Lung (tissue), 12 donors: ENCODE data around the gene CDK16. TPM values are rescaled to one million over a fixed set of nuclear protein-coding genes. Genes with fewer than 3 reads are reported as not detected.
"Not testable (repeated sequence)": the region's sequence is repeated elsewhere in the genome, so short reads cannot be mapped to it uniquely, and the experiment has no call there.

Source experiments
- ATAC-seq: fragments of 200-7000 bp; cut with Tn5 transposase; one replicate; pipeline ENCODE4 v1.9.1; 2020; ENCODE audit warnings: moderate number of reproducible peaks; ENCODE audit not compliant: insufficient read depth, low FRiP score
- DNase-seq, 3 donors: peaks; one replicate each; pipeline ENCODE4 v3.0.0-alpha.2; 2013 to 2017
- H3K27ac ChIP-seq, 2 donors: one replicate each; pipeline ENCODE4 v1.5.1; 2013; ENCODE audit warnings: mild to moderate bottlenecking in 2 of 2, moderate library complexity in 2 of 2, control low read depth in 1 of 2, inconsistent platforms in 1 of 2, low read depth in 1 of 2, low read length in 1 of 2
- H3K27me3 ChIP-seq, 3 donors: one replicate each; pipeline ENCODE4 v1.5.1; 2013; ENCODE audit warnings: low read length in 2 of 3; ENCODE audit not compliant: control insufficient read depth in 3 of 3, insufficient read depth in 3 of 3
- H3K36me3 ChIP-seq, 4 donors: one replicate each; pipeline ENCODE4 v1.5.1; 2013; ENCODE audit warnings: low read length in 4 of 4, mild to moderate bottlenecking in 1 of 4, moderate library complexity in 1 of 4; ENCODE audit not compliant: control insufficient read depth in 4 of 4, insufficient read depth in 4 of 4
- H3K4me1 ChIP-seq, 5 donors: one replicate each; pipeline ENCODE4 v1.5.1; 2013; ENCODE audit warnings: low read length in 5 of 5, mild to moderate bottlenecking in 2 of 5, moderate library complexity in 1 of 5; ENCODE audit not compliant: control insufficient read depth in 5 of 5, insufficient read depth in 5 of 5
- H3K4me3 ChIP-seq: one replicate; pipeline ENCODE4 v1.5.1; 2013; ENCODE audit warnings: mild to moderate bottlenecking, control low read depth, moderate library complexity
- H3K9ac ChIP-seq, 2 donors: one replicate each; pipeline ENCODE4 v1.5.1; 2013; ENCODE audit warnings: low read length in 2 of 2, control low read depth in 1 of 2; ENCODE audit not compliant: insufficient read depth in 1 of 2
- H3K9me3 ChIP-seq, 4 donors: one replicate each; pipeline ENCODE4 v1.5.1; 2013; ENCODE audit warnings: low read length in 3 of 4, mild to moderate bottlenecking in 1 of 4, moderate library complexity in 1 of 4; ENCODE audit not compliant: control insufficient read depth in 4 of 4, insufficient read depth in 3 of 4
- WGBS, 2 donors: extraction: QIAGEN DNeasy Blood & Tissue Kit; methylation state at CpG; one replicate each; pipeline ENCODE4 v1.1.7; 2013; 5-methylcytosine and 5-hydroxymethylcytosine counted together
- polyA plus RNA-seq, 2 donors: library from polyadenylated mRNA; stranded (reverse); fragments of 200-250 nt; gene quantifications; one replicate each; pipeline ENCODE4 v1.2.1, GENCODE V29; 2013
- total RNA-seq, 2 donors: library from RNA; depleted of rRNA in 1 of 2; stranded (reverse); fragments of >200 nt in 1 of 2; gene quantifications; one replicate each; pipeline ENCODE4 v1.2.1, GENCODE V29; 2014 to 2021
- TF ChIP-seq, protein P1 (sequence below): IDR thresholded peaks from 2 replicates; pipeline ENCODE4 v1.5.1; 2012; ENCODE audit warnings: mild to moderate bottlenecking; ENCODE audit errors: control extremely low read depth, extremely low read depth
- donor health status: control.
- donor health status: control.
- donor health status: Bipolar disorder and iron deficiency.
- donor health status: healthy.
- donor health status: DM: yes; HTN: yes; CAD: no.

CDK16 gene
- total and polyA plus RNA-seq, 4 donors: 50.1 to 93.5 (median 60.5) TPM

DNA sequence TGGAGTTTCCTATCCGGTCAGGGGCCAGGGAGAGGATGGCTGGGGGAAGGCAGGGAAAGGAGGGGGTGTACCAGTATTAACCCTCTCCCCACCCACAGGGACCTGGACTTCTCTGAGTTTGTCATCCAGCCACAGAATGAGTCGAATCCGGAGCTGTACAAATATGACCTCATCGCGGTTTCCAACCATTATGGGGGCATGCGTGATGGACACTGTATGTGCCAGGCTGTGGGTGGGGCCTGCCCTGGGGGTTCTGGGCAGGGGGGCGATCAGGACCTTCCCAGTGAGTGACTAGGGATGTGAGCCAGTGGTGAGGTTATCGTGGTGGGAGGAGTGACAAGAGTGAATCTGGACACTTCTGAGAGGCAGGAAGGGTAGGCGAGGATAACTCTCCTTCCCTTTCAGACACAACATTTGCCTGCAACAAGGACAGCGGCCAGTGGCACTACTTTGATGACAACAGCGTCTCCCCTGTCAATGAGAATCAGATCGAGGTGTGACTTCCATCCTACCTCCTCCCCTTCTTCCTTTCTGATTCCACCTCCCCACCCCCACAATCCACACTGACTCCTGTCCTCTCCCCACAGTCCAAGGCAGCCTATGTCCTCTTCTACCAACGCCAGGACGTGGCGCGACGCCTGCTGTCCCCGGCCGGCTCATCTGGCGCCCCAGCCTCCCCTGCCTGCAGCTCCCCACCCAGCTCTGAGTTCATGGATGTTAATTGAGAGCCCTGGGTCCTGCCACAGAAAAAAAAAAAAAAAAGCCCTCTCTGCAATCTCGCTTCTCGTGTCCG is 28.9 kb downstream of the CDK16 start:
- H3K36me3 ChIP-seq: peaks cover 2 to 21% (median 9%) of the 10 kb centered on the region in 4 donors
- H3K4me3 ChIP-seq: no peak overlapping the region
- peaks cover 0 to 2% (median 0%) of the 10 kb centered on the region in 4 donors for H3K9me3 ChIP-seq
- TF ChIP-seq, protein P1, sequence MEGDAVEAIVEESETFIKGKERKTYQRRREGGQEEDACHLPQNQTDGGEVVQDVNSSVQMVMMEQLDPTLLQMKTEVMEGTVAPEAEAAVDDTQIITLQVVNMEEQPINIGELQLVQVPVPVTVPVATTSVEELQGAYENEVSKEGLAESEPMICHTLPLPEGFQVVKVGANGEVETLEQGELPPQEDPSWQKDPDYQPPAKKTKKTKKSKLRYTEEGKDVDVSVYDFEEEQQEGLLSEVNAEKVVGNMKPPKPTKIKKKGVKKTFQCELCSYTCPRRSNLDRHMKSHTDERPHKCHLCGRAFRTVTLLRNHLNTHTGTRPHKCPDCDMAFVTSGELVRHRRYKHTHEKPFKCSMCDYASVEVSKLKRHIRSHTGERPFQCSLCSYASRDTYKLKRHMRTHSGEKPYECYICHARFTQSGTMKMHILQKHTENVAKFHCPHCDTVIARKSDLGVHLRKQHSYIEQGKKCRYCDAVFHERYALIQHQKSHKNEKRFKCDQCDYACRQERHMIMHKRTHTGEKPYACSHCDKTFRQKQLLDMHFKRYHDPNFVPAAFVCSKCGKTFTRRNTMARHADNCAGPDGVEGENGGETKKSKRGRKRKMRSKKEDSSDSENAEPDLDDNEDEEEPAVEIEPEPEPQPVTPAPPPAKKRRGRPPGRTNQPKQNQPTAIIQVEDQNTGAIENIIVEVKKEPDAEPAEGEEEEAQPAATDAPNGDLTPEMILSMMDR: no peak
- H3K4me1 ChIP-seq: no peaks in the 10 kb centered on the region
- peaks cover 0 to 25% (median 17%) of the 10 kb centered on the region in 3 donors for H3K27me3 ChIP-seq
- WGBS, 2 donors: 82 to 88% methylated on average over 23 of the region's 23 CpGs
- ATAC-seq: no peak
- no peak overlapping the region for H3K9ac ChIP-seq
- H3K27ac ChIP-seq: no peak overlapping the region
- no peak for DNase-seq

DNA sequence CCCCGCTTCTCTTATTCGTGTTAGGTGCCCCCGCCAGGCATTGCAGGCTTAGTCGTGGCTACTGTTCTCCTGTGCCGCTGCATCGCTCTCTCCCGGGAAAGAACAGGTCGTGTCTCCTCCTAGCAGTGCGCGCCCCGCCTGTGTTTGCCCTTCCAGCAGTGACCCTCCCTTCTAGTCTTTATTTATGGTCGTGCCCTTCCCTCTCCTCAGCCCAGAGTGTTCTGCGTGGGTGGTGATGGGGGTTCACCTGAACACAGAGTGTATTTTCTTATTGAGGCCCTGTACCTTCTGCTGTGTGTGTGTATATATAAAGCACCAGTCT is 29.5 kb downstream of the CDK16 start:
- Histone ChIP-seq H3K27ac (no peak overlapping the region), H3K4me3 (no peak overlapping the region), H3K36me3 (peaks cover 2 to 20% (median 9%) of the 10 kb centered on the region in 4 donors), H3K9ac (no peak overlapping the region), H3K9me3 (peaks cover 0 to 2% (median 0%) of the 10 kb centered on the region in 4 donors), H3K4me1 (no peaks in the 10 kb centered on the region), H3K27me3 (peaks cover 0 to 25% (median 17%) of the 10 kb centered on the region in 3 donors)
- ATAC-seq (no peak), DNase-seq (no peak)
- 75 to 90% methylated on average over 13 of the region's 13 CpGs for WGBS, 2 donors
- TF ChIP-seq, protein P1: no peak

DNA sequence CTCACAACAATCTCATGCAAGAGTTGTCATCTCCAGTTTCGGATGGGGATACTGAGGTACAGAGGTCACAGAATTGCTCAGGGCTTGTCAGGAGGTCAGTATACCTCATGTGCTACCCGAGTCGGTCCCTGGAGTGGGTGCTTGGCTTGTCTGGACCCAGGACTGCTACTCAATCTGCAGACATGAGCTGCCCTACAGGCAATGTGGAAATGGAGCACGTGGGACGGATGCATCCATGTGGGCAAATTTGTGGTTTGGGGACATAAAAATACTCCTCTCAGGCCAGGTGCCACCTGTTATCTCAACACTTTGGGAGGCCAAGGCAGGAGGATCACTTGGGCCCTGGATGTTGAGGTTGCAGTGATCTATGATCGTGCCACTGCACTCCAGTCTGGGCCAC is 30.1 kb downstream of the CDK16 start:
- Histone ChIP-seq H3K4me1 (no peaks in the 10 kb centered on the region), H3K4me3 (no peak overlapping the region), H3K27ac (no peak overlapping the region), H3K9me3 (peaks cover 0 to 2% (median 0%) of the 10 kb centered on the region in 4 donors), H3K36me3 (peaks cover 2 to 18% (median 7%) of the 10 kb centered on the region in 4 donors), H3K27me3 (peaks cover 0 to 25% (median 17%) of the 10 kb centered on the region in 3 donors), H3K9ac (no peak overlapping the region)
- TF ChIP-seq, protein P1: no peak
- WGBS, 2 donors: 85 to 91% methylated on average over 6 of the region's 6 CpGs
- DNase-seq: no peak
- ATAC-seq: no peak

DNA sequence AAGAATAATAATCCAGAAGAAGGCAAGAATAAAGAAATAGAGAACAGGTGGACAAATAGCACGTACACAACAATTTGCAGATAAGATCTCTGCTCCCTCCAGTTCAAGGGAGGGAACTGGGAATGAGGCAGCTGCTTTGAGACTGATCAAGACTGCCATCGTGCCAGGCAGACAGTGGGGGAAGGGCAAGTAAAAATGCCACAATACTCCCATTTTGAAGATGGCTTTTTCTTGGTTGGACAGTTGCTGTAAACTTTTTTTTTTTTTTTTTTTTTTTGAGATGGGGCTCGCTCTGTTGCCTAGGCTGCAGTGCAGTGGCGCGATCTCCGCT is 31.5 kb downstream of the CDK16 start:
- DNase-seq: no peak
- no peaks in the 10 kb centered on the region for H3K4me1 ChIP-seq
- peaks cover 2 to 8% (median 5%) of the 10 kb centered on the region in 4 donors for H3K36me3 ChIP-seq
- no peak overlapping the region for H3K9ac ChIP-seq
- no peak overlapping the region for H3K4me3 ChIP-seq
- TF ChIP-seq, protein P1: no peak
- WGBS, 2 donors: 85 to 90% methylated on average over 5 to 6 of the region's 6 CpGs
- peaks cover 0 to 2% (median 0%) of the 10 kb centered on the region in 4 donors for H3K9me3 ChIP-seq
- H3K27me3 ChIP-seq: peaks cover 0 to 19% (median 15%) of the 10 kb centered on the region in 3 donors
- ATAC-seq: no peak
- H3K27ac ChIP-seq: no peak overlapping the region

DNA sequence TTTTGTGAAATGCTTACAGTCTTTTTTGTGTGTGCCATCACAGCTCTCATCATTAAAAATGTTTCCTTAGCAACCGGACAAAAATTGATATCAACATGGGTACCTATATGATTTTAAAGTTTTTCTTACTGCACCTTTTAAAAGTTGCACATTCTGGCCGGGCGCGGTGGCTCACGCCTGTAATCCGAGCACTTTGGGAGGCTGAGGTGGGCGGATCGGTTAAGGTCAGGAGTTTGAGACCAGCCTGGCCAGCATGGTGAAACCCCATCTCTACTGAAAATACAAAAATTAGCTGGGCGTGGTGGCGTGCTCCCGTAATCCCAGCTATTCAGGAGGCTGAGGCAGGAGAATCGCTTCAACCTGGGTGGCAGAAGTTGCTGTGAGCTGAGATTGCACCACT is 39.1 kb downstream of the CDK16 start:
- H3K9me3 ChIP-seq, H3K4me1 ChIP-seq, H3K27me3 ChIP-seq, DNase-seq, H3K27ac ChIP-seq, ATAC-seq, H3K9ac ChIP-seq, H3K36me3 ChIP-seq, H3K4me3 ChIP-seq: not testable (repeated sequence)
- 91 to 95% methylated on average over 12 of the region's 12 CpGs for WGBS, 2 donors
